Cardiac fibroblast (primary cell): ENCODE results near the gene PDK3.

ENCODE experiments used
- DNase-seq, 2 donors: peaks; one replicate each; pipeline versions ENCODE4 v3.0.0 to v3.0.0-alpha.2; 2010; ENCODE audit warnings: low read depth in 2 of 2
- H3K4me3 ChIP-seq, 2 donors: replicated peaks in 1 of 2; 1 replicate in 1 of 2; 2 replicates in 1 of 2; pipeline ENCODE4 v1.5.1; 2011; ENCODE audit warnings: low read depth in 2 of 2, low read length in 2 of 2, mild to moderate bottlenecking in 2 of 2, moderate library complexity in 1 of 2
- CTCF ChIP-seq: IDR thresholded peaks from one replicate; pipeline ENCODE4 v1.5.1; 2011; ENCODE audit warnings: low read depth, mild to moderate bottlenecking, low read length, inconsistent platforms

PDK3 gene

GRCh38 chrX:24485976-24486680 is 21.0 kb downstream of the PDK3 start:
- DNase-seq = no peak
- no peak overlapping the region for H3K4me3 ChIP-seq
- TF ChIP-seq CTCF = no peak

GRCh38 chrX:24487571-24487970 is 22.5 kb downstream of the PDK3 start:
- no peak for TF ChIP-seq CTCF
- H3K4me3 ChIP-seq = no peak overlapping the region
- no peak for DNase-seq

DNA sequence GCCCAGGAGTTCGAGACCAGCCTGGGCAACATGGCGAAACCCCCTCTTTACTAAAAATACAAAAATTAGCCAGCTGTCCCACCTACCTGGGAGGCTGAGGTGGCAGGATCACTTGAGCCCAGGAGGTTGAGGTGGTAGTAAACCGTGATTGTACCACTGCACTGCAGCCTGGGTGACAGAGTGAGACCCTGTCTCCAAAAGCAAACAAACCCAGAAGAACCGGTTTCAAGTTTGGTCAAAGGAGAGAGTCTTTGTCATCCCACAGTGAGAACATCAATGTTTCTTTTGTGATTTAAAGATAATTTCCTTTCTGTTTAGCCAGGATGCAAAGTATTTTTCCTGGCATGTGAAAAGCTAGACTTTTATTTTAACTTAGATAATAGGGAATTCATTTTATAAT is 26.7 kb downstream of the PDK3 start:
- no peak overlapping the region for H3K4me3 ChIP-seq
- TF ChIP-seq CTCF = no peak
- DNase-seq = no peak

- H3K4me3 ChIP-seq = no peak overlapping the region
Observed at GRCh38 chrX:24493740-24494581, 28.9 kb downstream of the PDK3 start.

DNA sequence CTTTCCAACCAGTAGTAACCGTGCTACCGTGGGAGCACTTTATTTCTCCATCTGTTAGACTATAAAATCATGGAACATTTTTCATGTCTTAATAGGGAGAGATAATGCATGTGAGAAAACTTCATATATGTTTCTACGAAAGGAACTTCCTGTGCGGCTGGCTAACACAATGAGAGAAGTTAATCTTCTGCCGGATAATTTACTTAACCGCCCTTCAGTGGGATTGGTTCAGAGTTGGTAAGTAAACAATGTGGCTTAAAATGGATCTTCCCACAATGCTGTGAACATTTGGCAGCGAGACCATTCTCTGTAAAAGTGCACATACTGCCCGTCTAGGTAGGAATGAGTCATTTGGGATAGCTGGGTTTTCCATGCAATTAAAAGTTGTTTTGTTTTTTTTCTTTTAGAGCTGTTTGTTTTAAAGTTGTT is 29.6 kb downstream of the PDK3 start:
- no peak overlapping the region for H3K4me3 ChIP-seq

More at GRCh38 chrX:24493740-24494581, 28.9 kb downstream of the PDK3 start:
- peak in 1 of 2 donors; percentile 0 for DNase-seq
- TF ChIP-seq CTCF = no peak

DNA sequence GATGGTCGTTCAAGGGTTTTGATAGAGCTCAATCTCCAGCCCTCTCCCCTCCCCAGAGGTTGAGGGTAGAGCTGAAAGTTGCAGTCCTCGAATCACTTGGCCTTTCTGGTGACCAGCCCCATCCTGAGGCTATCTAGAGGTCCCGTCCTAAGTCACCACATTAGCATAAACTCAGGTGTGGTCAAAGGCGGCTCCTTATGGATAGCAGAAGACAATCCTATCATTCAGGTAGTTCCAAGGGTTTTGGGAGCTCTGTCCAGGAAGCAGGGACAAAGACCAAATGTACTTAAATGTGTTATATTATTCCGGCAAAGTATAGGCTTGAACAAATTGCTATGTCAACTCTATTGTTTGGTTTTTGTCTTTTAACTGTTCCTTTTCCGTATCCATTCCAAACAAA is 30.6 kb downstream of the PDK3 start:
- no peak overlapping the region for H3K4me3 ChIP-seq
- no peak for TF ChIP-seq CTCF
- no peak for DNase-seq

More for the DNA sequence above, 29.6 kb downstream of the PDK3 start:
- no peak for TF ChIP-seq CTCF
- DNase-seq = peak; percentile 74 to 76
